ENCODE results near the gene SLC25A51.

SLC25A51 gene

DNA sequence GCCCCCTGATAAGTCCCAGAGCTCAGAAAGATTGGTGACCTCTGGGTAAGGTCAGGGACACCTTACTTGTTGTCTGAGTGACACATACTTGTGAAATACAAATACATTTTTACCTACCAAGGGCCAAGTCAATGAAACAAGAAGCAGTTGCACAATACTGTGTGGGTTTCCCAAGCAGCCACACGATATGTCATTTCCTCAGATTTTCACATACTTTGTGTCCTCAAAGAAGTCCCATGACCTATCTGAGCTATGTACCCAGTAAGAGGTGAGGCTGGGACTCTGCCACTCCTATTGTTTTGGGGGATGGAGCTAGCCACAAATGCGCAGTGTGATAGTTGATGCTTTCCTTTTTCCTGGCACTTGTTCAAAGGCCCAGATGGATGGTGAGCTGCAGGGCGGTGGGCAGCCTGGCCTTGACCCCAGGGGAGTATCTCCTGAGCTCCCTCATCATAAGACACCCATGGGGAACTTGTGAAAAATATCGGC lies 4.8 kb upstream of the SLC25A51 start:
- ATAC-seq: no peak
- TF ChIP-seq, protein P1, sequence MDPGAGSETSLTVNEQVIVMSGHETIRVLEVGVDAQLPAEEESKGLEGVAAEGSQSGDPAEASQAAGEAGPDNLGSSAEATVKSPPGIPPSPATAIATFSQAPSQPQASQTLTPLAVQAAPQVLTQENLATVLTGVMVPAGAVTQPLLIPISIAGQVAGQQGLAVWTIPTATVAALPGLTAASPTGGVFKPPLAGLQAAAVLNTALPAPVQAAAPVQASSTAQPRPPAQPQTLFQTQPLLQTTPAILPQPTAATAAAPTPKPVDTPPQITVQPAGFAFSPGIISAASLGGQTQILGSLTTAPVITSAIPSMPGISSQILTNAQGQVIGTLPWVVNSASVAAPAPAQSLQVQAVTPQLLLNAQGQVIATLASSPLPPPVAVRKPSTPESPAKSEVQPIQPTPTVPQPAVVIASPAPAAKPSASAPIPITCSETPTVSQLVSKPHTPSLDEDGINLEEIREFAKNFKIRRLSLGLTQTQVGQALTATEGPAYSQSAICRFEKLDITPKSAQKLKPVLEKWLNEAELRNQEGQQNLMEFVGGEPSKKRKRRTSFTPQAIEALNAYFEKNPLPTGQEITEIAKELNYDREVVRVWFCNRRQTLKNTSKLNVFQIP (CRISPR knock-in tag; IDR thresholded peaks at IDR 0.05; ENCODE audit: borderline replicate concordance, low read depth): no peak
- TF ChIP-seq ZC3H10 (CRISPR knock-in tag; IDR thresholded peaks at IDR 0.05) (no peak), SNAI2 (CRISPR knock-in tag; IDR thresholded peaks at IDR 0.05) (no peak), BACH2 (CRISPR knock-in tag; IDR thresholded peaks at IDR 0.05; ENCODE audit: borderline replicate concordance) (no peak), PPARA (CRISPR knock-in tag; IDR thresholded peaks at IDR 0.05; ENCODE audit: borderline replicate concordance) (no peak), ARNTL (CRISPR knock-in tag; IDR thresholded peaks at IDR 0.05; ENCODE audit: borderline replicate concordance, low read depth) (no peak), CSDC2 (CRISPR knock-in tag; IDR thresholded peaks at IDR 0.05) (no peak), ZNF70 (CRISPR knock-in tag; IDR thresholded peaks at IDR 0.05) (no peak), ZFP3 (CRISPR knock-in tag; IDR thresholded peaks at IDR 0.05) (no peak), CREB5 (CRISPR knock-in tag; IDR thresholded peaks at IDR 0.05; ENCODE audit: low read depth) (no peak), ZNF8 (CRISPR knock-in tag; IDR thresholded peaks at IDR 0.05) (no peak), CSRNP3 (CRISPR knock-in tag; IDR thresholded peaks at IDR 0.05) (no peak), TOX (CRISPR knock-in tag; IDR thresholded peaks at IDR 0.05; ENCODE audit: borderline replicate concordance) (no peak), ISL1 (CRISPR knock-in tag; IDR thresholded peaks at IDR 0.05) (no peak), RARB (CRISPR knock-in tag; IDR thresholded peaks at IDR 0.05) (no peak), TCF4 (CRISPR knock-in tag; IDR thresholded peaks at IDR 0.05; ENCODE audit: borderline replicate concordance) (no peak), ESRRG (CRISPR knock-in tag; IDR thresholded peaks at IDR 0.05) (no peak)
- TF ChIP-seq, protein P2, sequence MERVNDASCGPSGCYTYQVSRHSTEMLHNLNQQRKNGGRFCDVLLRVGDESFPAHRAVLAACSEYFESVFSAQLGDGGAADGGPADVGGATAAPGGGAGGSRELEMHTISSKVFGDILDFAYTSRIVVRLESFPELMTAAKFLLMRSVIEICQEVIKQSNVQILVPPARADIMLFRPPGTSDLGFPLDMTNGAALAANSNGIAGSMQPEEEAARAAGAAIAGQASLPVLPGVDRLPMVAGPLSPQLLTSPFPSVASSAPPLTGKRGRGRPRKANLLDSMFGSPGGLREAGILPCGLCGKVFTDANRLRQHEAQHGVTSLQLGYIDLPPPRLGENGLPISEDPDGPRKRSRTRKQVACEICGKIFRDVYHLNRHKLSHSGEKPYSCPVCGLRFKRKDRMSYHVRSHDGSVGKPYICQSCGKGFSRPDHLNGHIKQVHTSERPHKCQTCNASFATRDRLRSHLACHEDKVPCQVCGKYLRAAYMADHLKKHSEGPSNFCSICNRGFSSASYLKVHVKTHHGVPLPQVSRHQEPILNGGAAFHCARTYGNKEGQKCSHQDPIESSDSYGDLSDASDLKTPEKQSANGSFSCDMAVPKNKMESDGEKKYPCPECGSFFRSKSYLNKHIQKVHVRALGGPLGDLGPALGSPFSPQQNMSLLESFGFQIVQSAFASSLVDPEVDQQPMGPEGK (CRISPR knock-in tag; IDR thresholded peaks at IDR 0.05; ENCODE audit: borderline replicate concordance): no peak

- no peak for ATAC-seq
- TF ChIP-seq GLIS3 (CRISPR knock-in tag; IDR thresholded peaks at IDR 0.05) (no peak), ISL1 (CRISPR knock-in tag; IDR thresholded peaks at IDR 0.05) (no peak), RARB (CRISPR knock-in tag; IDR thresholded peaks at IDR 0.05) (no peak), ZNF8 (CRISPR knock-in tag; IDR thresholded peaks at IDR 0.05) (no peak), OSR1 (CRISPR knock-in tag; IDR thresholded peaks at IDR 0.05) (no peak), TSHZ2 (CRISPR knock-in tag; IDR thresholded peaks at IDR 0.05) (no peak), ZFP30 (CRISPR knock-in tag; IDR thresholded peaks at IDR 0.05) (no peak), ZNF70 (CRISPR knock-in tag; IDR thresholded peaks at IDR 0.05) (no peak), SNAI2 (CRISPR knock-in tag; IDR thresholded peaks at IDR 0.05) (no peak), CREB5 (CRISPR knock-in tag; IDR thresholded peaks at IDR 0.05; ENCODE audit: low read depth) (no peak), ARNTL (CRISPR knock-in tag; IDR thresholded peaks at IDR 0.05; ENCODE audit: borderline replicate concordance, low read depth) (no peak), CSRNP3 (CRISPR knock-in tag; IDR thresholded peaks at IDR 0.05) (no peak), ZFP3 (CRISPR knock-in tag; IDR thresholded peaks at IDR 0.05) (no peak), CSDC2 (CRISPR knock-in tag; IDR thresholded peaks at IDR 0.05) (no peak), ZC3H10 (CRISPR knock-in tag; IDR thresholded peaks at IDR 0.05) (no peak), ESRRG (CRISPR knock-in tag; IDR thresholded peaks at IDR 0.05) (no peak), TCF4 (CRISPR knock-in tag; IDR thresholded peaks at IDR 0.05; ENCODE audit: borderline replicate concordance) (no peak), ZNF565 (CRISPR knock-in tag; conservative IDR thresholded peaks at IDR 0.05; ENCODE audit: low read depth) (no peak)
- TF ChIP-seq, protein P2 (CRISPR knock-in tag; IDR thresholded peaks at IDR 0.05; ENCODE audit: borderline replicate concordance): no peak
Observed at GRCh38 chr9:37908283-37908682, 4.4 kb upstream of the SLC25A51 start.

Data from SK-N-SH treated with all-trans-retinoic acid at 6 μM for 48 hours (cell line).